GM21423 (cell line): Measurements from ENCODE around the gene COX6A1.

Source experiments
- ATAC-seq: cut with Tn5 transposase; IDR thresholded peaks from one replicate; pipeline ENCODE4 v1.9.1; 2021; ENCODE audit warnings: mild to moderate bottlenecking, moderate library complexity; ENCODE audit not compliant: unreplicated experiment

COX6A1 gene

GRCh38 chr12:120437735-120438494 lies at the start of gene COX6A1:
Gene COX6A1, plus strand, starts transcription at chr12:120438113. Its CDS starts 14 bp downstream, at chr12:120438127.
- peak; percentile 97 for ATAC-seq

GRCh38 chr12:120388691-120389481 lies 49.0 kb upstream of the COX6A1 start:
- ATAC-seq: no peak

- no peak for ATAC-seq
Observed at GRCh38 chr12:120390540-120391120, 47.3 kb upstream of the COX6A1 start.

GRCh38 chr12:120394483-120395367 lies 43.2 kb upstream of the COX6A1 start:
- no peak for ATAC-seq

DNA sequence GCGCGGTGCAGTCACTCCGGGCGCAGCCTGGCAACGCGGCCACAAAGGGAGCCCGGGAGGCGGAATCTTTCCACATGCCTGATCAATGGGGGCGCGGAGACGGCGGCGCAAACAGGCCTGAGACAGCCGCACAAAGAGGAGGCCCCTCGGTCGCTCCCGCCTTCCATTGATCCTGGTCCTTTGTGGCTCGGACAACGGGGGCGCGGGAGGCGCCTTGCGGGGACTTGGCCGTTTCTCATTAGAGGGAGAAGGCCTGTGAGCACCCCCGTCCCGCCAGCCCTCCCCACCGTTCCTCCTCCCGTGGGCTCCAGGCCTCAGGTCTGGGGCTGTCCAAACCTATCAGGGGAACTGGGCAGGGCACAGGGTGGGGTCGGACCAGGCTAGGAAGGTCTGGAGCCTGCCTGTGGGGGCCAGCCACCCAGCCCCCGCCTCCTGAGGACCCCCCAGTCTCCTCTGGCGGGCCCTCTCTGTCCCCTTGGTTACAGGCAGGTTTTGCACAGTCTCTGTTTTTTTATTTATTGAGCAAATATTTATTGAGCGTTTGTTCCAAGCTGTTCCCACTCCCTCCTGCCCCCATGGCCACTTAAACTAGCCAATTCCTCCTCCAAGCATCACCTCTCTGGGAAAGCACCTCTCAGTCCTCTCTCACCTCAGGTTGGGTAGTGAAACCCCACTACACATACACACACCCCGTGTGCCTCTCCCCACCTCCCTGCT lies 39.9 kb upstream of the COX6A1 start:
- no peak for ATAC-seq

GRCh38 chr12:120399531-120399930 lies 38.4 kb upstream of the COX6A1 start:
- no peak for ATAC-seq

DNA sequence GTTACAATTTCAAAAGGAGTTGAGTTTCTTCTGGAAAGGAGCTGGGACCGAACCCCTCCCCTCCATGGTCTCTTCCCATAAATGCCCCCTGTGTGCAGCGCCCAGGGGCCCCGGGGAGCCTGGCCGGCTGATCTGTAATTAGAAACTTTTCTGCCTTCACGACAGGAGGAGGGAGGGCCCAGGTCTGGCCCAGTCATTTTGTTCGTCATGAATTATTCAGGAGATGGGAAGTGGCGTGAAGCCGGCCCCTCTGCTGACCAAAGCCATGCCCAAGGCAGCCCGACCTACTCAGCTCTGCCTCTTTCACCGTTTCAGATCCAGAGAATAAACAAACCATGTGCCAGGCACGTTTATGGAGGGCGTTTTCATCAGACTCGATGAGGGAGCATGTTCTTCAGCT lies 35.7 kb upstream of the COX6A1 start:
- ATAC-seq: no peak

- no peak for ATAC-seq
Observed at GRCh38 chr12:120403869-120404268, 34.0 kb upstream of the COX6A1 start.

GRCh38 chr12:120404271-120404670 lies 33.6 kb upstream of the COX6A1 start:
- ATAC-seq: no peak

DNA sequence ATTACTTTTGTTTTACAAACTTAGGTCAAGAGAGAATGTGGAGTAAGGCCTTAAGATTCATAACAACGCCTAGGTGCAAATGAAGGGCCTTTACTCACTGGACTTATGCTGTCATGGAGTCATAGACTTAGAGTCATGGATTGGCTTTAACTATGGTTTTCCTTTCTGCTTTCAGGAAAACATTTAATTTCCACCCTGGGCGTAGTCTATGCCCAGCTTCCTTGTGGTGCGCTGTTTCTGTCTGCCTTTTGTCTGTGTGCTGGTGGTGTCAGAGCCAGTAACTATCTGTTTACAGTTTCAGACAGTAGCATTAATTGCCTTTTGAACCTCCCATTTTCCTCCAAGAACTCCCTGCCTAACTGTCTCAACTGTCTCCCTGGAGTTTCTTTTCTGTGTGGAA lies 31.8 kb upstream of the COX6A1 start:
- no peak for ATAC-seq

GRCh38 chr12:120406553-120406952 lies 31.4 kb upstream of the COX6A1 start:
- no peak for ATAC-seq

- no peak for ATAC-seq
Observed at GRCh38 chr12:120408771-120409170, 29.1 kb upstream of the COX6A1 start.

- ATAC-seq: no peak
Observed at GRCh38 chr12:120412421-120412820, 25.5 kb upstream of the COX6A1 start.

GRCh38 chr12:120413901-120414695 lies 23.8 kb upstream of the COX6A1 start:
- ATAC-seq: no peak

GRCh38 chr12:120416490-120417216 lies 21.3 kb upstream of the COX6A1 start:
- no peak for ATAC-seq

DNA sequence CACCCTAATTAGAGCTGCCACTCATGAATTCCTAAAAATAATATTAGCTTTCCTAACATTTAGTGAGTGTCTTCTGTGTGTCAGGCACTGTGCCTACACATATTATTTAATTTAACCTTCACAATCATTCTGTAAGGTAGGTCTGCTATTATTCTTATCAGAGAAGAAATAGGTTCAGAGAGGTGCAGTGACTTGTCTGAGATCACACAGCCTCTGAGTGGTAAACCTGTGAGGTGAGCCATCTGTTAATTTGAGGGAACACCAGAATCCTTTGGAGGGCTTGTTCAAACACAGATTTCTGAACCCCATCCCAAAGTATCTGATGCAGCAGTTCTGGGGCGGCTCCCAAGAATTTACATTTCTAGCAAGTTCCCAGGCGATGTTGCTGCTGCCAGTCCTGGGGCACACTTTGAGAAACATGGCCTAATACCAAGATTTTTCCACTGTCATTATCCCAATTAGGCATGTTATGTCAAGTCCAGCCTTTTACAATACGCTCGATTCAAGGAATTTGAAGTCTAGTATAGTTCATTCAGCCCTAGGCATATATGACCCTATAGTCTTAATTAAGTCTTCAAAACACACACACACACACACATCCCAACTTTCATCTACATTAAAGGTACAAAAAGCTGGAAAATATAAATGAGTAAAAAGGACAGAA lies 19.9 kb upstream of the COX6A1 start:
- ATAC-seq: no peak

- no peak for ATAC-seq
Observed at GRCh38 chr12:120421701-120422100, 16.2 kb upstream of the COX6A1 start.

DNA sequence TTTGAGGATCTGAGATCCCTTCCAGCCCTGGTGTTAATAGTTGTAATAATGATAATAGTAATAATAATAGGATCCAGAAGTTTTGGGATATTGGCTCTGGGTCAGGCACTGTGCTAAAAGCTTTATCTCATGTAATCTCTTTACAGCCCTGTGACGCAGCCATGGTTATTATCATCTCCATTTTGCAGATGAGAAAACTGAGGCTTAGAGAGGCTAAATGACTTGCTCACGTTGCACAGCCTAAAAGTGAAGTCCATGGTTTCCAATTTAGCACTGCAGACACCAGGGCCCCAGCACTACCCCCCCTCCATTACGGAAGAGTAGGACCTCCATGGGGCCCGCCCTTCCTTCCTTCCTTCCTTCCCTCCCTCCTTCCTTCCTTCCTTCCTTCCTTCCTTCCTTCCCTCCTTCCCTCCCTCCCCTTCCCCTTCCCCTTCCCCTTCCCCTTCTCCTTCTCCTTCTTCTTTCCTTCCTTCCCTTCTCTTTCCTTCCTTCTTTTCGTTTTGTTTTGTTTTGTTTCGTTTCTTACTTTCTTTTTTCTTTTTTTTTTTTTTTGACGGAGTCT lies 14.9 kb upstream of the COX6A1 start:
- no peak for ATAC-seq
